ENCODE results near the gene KCNJ16. TPM values are rescaled to one million over a fixed set of nuclear protein-coding genes. Genes with fewer than 3 reads are reported as not detected.

Gene KCNJ16
- total and polyA plus RNA-seq, 9 of the 15 experiments (the other 6 are each of a cell fraction or from before 2014, with no cell fraction given): 0.01 to 0.75 (median 0.07) TPM; not detected in 4

DNA sequence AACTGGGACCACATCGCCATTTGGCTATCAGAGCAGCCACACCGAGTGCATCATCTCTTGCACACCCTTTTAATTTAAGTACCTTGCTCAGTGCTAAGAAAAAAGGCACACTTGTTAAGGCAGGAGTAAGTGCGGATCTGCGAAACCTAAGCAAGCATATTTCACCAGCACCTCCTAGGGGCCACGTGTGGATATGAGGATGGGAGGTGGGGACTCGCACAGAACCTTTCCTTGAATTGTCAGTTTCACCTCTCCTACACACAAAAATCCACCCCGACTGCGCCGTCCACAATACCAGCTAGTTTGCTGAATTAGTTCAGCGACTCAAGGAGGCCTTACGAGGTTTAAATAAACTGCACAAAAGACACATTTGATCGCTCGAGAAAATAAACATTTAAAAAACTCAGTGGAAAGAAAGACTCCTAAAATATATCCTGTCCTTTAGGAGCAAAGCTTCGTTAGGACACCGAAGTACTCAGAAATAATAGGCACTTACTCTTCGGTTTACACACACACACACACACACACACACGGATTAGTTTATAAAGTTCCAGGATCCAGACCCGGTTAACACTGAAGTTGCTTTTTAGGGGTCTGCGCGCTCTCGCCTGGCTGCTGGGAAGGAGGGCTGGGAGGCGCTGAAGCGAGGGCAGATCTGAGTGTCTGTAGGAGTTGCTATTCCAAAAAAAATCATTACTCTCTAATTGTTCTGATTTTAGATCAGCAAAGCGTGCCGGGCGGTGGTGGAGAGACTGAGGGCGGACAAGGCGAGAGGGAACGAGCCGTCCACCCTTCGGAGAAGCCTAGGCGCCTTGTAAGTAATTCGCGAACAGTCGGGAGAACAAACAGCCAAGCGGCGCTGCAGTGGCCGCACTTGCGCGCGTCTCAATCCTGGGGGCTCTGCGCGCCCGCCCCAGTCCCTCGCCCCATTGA is 93.3 kb downstream of the KCNJ16 start:
- CTCF ChIA-PET (ENCODE audit: low intra/inter-chr PET ratio): interaction anchor here (0.8 kb wide), 1 partner anchor 601 kb away, joined by 3 read pairs; no protein-coding TSS in a partner anchor
- TF ChIP-seq SETDB1 (IDR thresholded peaks at IDR 0.05; ENCODE audit: low read length) (no peak), DACH1 (IDR thresholded peaks at IDR 0.05; ENCODE audit: partially characterized antibody) (no peak), ZNF143 (CRISPR knock-in tag; IDR thresholded peaks at IDR 0.05) (no peak), NR2C2 (CRISPR knock-in tag; IDR thresholded peaks at IDR 0.05) (no peak), NR2C2 (tag; IDR thresholded peaks at IDR 0.05) (no peak), REST (IDR thresholded peaks at IDR 0.05; ENCODE audit: borderline replicate concordance) (peak; percentile 16; the same call in 1 of the 2 replicates), REST (CRISPR knock-in tag; IDR thresholded peaks at IDR 0.05; ENCODE audit: low read depth) (no peak), ZNF79 (CRISPR knock-in tag; IDR thresholded peaks at IDR 0.05; ENCODE audit: low read depth) (no peak), HDGF (IDR thresholded peaks at IDR 0.05) (no peak), RAD21 (CRISPR knock-in tag; conservative IDR thresholded peaks at IDR 0.05 in 1 of 2, IDR thresholded peaks at IDR 0.05 in 1 of 2) (peak; percentile 16 to 69; a peak in 2 of 4 replicates)
- TF ChIP-seq, protein P1, sequence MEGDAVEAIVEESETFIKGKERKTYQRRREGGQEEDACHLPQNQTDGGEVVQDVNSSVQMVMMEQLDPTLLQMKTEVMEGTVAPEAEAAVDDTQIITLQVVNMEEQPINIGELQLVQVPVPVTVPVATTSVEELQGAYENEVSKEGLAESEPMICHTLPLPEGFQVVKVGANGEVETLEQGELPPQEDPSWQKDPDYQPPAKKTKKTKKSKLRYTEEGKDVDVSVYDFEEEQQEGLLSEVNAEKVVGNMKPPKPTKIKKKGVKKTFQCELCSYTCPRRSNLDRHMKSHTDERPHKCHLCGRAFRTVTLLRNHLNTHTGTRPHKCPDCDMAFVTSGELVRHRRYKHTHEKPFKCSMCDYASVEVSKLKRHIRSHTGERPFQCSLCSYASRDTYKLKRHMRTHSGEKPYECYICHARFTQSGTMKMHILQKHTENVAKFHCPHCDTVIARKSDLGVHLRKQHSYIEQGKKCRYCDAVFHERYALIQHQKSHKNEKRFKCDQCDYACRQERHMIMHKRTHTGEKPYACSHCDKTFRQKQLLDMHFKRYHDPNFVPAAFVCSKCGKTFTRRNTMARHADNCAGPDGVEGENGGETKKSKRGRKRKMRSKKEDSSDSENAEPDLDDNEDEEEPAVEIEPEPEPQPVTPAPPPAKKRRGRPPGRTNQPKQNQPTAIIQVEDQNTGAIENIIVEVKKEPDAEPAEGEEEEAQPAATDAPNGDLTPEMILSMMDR (IDR thresholded peaks at IDR 0.05 in 2 of 3, conservative IDR thresholded peaks at IDR 0.05 in 1 of 3; ENCODE audit: insufficient read depth in 2 of 3, low read depth in 1 of 3, low read length in 3 of 3): peak; percentile 52 to 63 (median 54)

More for the DNA sequence above, 93.3 kb downstream of the KCNJ16 start:
- Histone ChIP-seq H3K4me1 (replicated peaks in 1 of 2; ENCODE audit: control insufficient read depth in 2 of 2, insufficient read depth in 2 of 2, low read length in 2 of 2) (peaks cover 0 to 15% of the 10 kb centered on the region in 2 experiments; a peak in 3 of 5 replicates), H2AFZ (ENCODE audit: low read depth, low read length) (peak overlapping the region; percentile 71), H3K36me3 (ENCODE audit: control insufficient read depth, insufficient read depth, low read length) (no peaks in the 10 kb centered on the region), H3K9me1 (ENCODE audit: control insufficient read depth, insufficient read depth, low read length) (no peaks in the 10 kb centered on the region), H3K9me3 (replicated peaks; ENCODE audit: control insufficient read depth, insufficient read depth, low read depth, low read length) (no peaks in the 10 kb centered on the region), H3K4me3 (peak overlapping the region; percentile 34), H3K79me2 (ENCODE audit: control insufficient read depth, insufficient read depth, low read length) (no peaks in the 10 kb centered on the region), H4K20me1 (replicated peaks; ENCODE audit: control insufficient read depth, insufficient read depth, low read length) (no peaks in the 10 kb centered on the region), H3K27ac (ENCODE audit: extremely low read depth, low read depth, low read length) (no peak overlapping the region), H3K9ac (ENCODE audit: insufficient read depth in 1 of 2, low read depth in 2 of 2, low read length in 2 of 2) (peak overlapping the region in 1 of 2 experiments; percentile 19; a peak in 1 of 4 replicates), H3K27me3 (ENCODE audit: control insufficient read depth in 2 of 2, insufficient read depth in 2 of 2, low read length in 2 of 2) (peaks cover 0 to 2% of the 10 kb centered on the region in 2 experiments; a peak in 2 of 5 replicates), H3K4me2 (ENCODE audit: insufficient read depth, low read length) (peak overlapping the region; percentile 55)
- ATAC-seq (peak; percentile 80), FAIRE-seq (peak; percentile 79), DNase-seq (ENCODE audit: extremely low read depth in 1 of 4, low spot score in 3 of 4) (peak; percentile 19 to 63 (median 36))
- intact Hi-C loops (cut with micrococcal nuclease): loop anchor here (10.0 kb wide), 2 partner anchors 354 to 564 kb away; no protein-coding TSS in a partner anchor
- no TSS peak for BruUV-seq (replicated peaks)
- in situ Hi-C loops (cut with MboI): no loop called here
- POLR2A ChIA-PET: interaction anchor here (0.6 to 1.3 kb wide), 5 partner anchors 8 to 660 kb away, joined by 3 to 4 read pairs (median 3); no protein-coding TSS in a partner anchor
- 9% methylated on average over 42 of the region's 45 CpGs for WGBS (ENCODE audit: insufficient coverage, low coverage, missing lambda C conversion rate)
